HG03159 (cell line): ENCODE data around the gene CCDC107.

Source experiments
- ATAC-seq: cut with Tn5 transposase; IDR thresholded peaks from one replicate; pipeline ENCODE4 v1.9.1; 2021; ENCODE audit warnings: mild to moderate bottlenecking, moderate library complexity; ENCODE audit not compliant: unreplicated experiment

The CCDC107 gene

GRCh38 chr9:35700031-35700430, 41.9 kb downstream of the CCDC107 start:
- ATAC-seq = no peak

DNA sequence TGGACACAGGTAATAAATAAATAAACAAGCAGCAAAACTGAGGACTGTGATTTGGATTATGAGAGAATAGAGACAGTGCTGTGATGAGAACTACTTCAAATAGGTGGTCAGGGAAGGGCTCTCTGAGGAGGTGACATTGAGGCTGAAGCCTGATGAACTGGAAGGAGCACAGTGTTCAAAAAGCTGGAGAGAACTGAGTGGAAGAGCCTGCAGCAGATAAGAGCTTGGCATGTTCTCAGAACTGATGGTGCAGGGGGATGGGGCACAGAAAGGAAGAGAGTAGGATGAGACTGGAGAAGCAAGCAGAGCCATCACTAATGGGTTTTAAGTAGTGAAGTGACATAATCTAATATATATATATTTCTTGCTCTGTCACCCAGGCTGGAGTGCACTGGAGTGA, 42.9 kb downstream of the CCDC107 start:
- no peak for ATAC-seq

DNA sequence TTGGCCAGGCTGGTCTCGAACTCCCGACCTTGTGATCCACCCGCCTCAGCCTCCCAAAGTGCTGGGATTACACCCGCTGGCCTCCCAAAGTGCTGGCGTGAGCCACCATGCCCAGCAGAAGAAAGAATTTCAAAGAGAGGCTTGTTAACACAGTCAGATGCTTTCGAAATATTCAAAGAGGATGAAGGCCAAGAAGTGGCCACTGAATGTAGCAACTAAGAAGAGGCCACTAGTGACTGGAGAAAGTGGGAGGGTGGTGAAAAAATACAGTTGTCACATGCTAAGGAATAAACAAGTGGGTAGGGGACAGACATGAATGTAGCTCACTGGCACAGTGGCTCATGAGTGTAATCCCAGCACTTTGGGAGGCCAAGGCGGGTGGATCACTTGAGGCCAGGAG, 44.6 kb downstream of the CCDC107 start:
- ATAC-seq = no peak

DNA sequence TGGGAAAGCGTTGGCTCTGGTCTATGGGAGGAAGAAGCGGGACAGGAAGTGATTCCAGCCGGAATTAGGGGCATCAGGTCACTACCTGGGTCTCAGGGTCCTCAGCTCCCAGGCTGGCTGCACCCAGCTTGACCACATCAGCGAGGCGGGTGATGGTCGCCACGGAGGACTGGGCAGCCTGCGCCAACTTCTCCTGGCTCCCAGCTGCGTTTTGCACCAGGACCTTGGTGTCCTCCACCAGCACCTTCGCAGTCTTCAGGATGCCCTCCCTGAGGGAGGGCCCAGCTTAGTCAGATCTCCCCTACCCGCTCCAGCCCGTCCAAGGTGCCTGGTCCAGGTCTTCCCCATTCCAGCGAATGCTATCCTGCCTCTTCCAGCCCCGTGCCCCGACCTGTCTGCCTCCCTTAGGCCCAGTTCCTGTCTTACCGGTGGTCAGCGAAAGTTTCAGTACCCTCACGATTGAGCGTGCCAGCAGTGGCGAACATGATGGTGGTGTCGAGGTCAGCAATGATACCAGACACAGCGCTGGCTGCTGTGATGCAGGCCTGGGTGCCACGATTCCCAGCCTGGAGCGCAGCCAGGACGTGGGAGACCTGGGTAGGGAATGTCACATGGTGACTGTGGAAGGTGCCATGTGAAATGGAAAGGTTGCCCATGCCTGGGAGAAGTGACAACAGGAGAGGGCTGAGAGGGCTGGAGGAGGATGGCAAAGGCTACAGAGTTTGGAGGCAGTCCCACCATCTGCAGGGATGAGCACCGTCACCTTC, 46.0 kb downstream of the CCDC107 start:
- ATAC-seq = no peak

- ATAC-seq = no peak
Observed at GRCh38 chr9:35705372-35705771, 47.3 kb downstream of the CCDC107 start.

GRCh38 chr9:35705836-35706430, 47.8 kb downstream of the CCDC107 start:
- ATAC-seq = no peak

DNA sequence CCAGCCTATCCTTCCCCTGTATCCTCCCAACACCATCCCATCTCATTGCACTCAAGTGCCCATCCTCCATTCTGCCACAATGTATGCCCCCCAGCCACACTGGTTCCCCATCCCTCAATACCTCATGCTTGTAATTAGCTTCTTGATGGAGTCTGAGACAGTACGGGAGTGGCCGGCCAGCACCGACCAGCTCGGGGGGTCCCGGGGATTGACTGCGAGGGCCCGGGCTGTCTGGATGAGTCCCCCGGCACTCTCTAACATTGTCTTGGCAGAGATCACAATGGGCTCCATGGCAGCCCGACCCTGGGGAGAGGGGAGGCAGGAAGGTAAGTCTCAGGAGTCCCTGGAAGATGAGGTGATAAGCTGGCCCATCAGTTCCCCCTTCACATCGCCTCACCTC, 48.9 kb downstream of the CCDC107 start:
- ATAC-seq = no peak

GRCh38 chr9:35708146-35708545, 50.1 kb downstream of the CCDC107 start:
- ATAC-seq = no peak

DNA sequence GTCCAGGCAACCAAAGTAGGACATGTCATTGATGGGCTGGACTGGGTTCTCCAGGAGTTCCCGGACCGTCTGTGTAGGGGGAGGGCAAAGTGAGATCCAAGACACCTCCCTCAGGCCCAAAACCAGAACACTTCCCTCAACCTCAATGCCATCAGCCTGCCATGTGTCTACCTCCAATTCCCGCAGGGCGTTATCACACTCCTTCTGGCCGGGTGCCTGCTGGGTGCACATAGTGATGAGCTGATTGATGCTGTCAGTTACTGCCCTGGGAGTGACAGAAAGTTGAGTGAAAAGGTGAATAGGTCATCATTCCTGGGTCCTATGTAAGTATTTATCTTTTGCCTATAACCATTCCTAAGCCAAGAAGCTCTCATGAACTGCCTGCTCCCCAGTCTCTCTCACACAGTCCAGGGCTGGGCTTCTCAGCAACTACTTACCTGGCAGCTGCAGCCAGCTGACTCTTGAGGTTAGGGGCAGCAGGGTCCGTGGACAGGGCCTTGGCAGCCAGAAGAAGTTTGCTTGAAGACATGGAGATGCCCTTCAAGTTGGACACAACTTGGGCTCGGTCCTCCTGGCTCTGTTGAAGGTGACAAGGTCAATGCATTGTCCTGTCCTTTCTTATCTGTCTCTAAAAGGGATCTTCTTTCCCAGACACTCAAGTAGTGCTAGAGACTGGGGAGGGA, 52.9 kb downstream of the CCDC107 start:
- ATAC-seq = no peak
